ENCODE results near the gene CAPN12.

The CAPN12 gene

GRCh38 chr19:38704488-38705026, 39.7 kb downstream of the CAPN12 start:
- peaks cover 32 to 37% of the 10 kb centered on the region in 2 donors for H3K4me1 ChIP-seq (ENCODE audit: control insufficient read depth in 1 of 2, insufficient read depth in 2 of 2, low read length in 2 of 2)
- H3K27ac ChIP-seq (ENCODE audit: low read depth, low read length) = no peak overlapping the region
- H3K27me3 ChIP-seq (ENCODE audit: control insufficient read depth in 1 of 2, insufficient read depth in 2 of 2, low read length in 2 of 2) = no peaks in the 10 kb centered on the region
- H3K9ac ChIP-seq (ENCODE audit: low read depth in 1 of 2, low read length in 2 of 2) = no peak overlapping the region
- H3K9me3 ChIP-seq (ENCODE audit: control insufficient read depth in 1 of 2, low read length in 2 of 2) = no peaks in the 10 kb centered on the region
- peaks cover 72 to 89% of the 10 kb centered on the region in 2 donors for H3K36me3 ChIP-seq (ENCODE audit: control insufficient read depth in 1 of 2, insufficient read depth in 2 of 2, low read length in 2 of 2)
- H3K4me3 ChIP-seq (ENCODE audit: low read depth in 1 of 2, low read length in 2 of 2) = no peak overlapping the region

- Histone ChIP-seq H3K27me3 (ENCODE audit: control insufficient read depth in 1 of 2, insufficient read depth in 2 of 2, low read length in 2 of 2) (no peaks in the 10 kb centered on the region), H3K36me3 (ENCODE audit: control insufficient read depth in 1 of 2, insufficient read depth in 2 of 2, low read length in 2 of 2) (peaks cover 64 to 81% of the 10 kb centered on the region in 2 donors), H3K9me3 (ENCODE audit: control insufficient read depth in 1 of 2, low read length in 2 of 2) (no peaks in the 10 kb centered on the region), H3K9ac (ENCODE audit: low read depth in 1 of 2, low read length in 2 of 2) (no peak overlapping the region), H3K4me1 (ENCODE audit: control insufficient read depth in 1 of 2, insufficient read depth in 2 of 2, low read length in 2 of 2) (peaks cover 42 to 46% of the 10 kb centered on the region in 2 donors), H3K4me3 (ENCODE audit: low read depth in 1 of 2, low read length in 2 of 2) (no peak overlapping the region), H3K27ac (ENCODE audit: low read depth, low read length) (no peak overlapping the region)
Measured at GRCh38 chr19:38703509-38703908, 40.8 kb downstream of the CAPN12 start.

- peak overlapping the region; percentile 42 to 74 for H3K9ac ChIP-seq (ENCODE audit: low read depth in 1 of 2, low read length in 2 of 2)
- peaks cover 54 to 58% of the 10 kb centered on the region in 2 donors for H3K4me1 ChIP-seq (ENCODE audit: control insufficient read depth in 1 of 2, insufficient read depth in 2 of 2, low read length in 2 of 2)
- peaks cover 51 to 72% of the 10 kb centered on the region in 2 donors for H3K36me3 ChIP-seq (ENCODE audit: control insufficient read depth in 1 of 2, insufficient read depth in 2 of 2, low read length in 2 of 2)
- H3K9me3 ChIP-seq (ENCODE audit: control insufficient read depth in 1 of 2, low read length in 2 of 2) = no peaks in the 10 kb centered on the region
- H3K27ac ChIP-seq (ENCODE audit: low read depth, low read length) = peak overlapping the region; percentile 85
- no peak overlapping the region for H3K4me3 ChIP-seq (ENCODE audit: low read depth in 1 of 2, low read length in 2 of 2)
- no peaks in the 10 kb centered on the region for H3K27me3 ChIP-seq (ENCODE audit: control insufficient read depth in 1 of 2, insufficient read depth in 2 of 2, low read length in 2 of 2)
Measured at GRCh38 chr19:38702278-38702677, 42.0 kb downstream of the CAPN12 start.

- Histone ChIP-seq H3K9me3 (ENCODE audit: control insufficient read depth in 1 of 2, low read length in 2 of 2) (no peaks in the 10 kb centered on the region), H3K36me3 (ENCODE audit: control insufficient read depth in 1 of 2, insufficient read depth in 2 of 2, low read length in 2 of 2) (peaks cover 51 to 72% of the 10 kb centered on the region in 2 donors), H3K4me1 (ENCODE audit: control insufficient read depth in 1 of 2, insufficient read depth in 2 of 2, low read length in 2 of 2) (peaks cover 61 to 65% of the 10 kb centered on the region in 2 donors), H3K4me3 (ENCODE audit: low read depth in 1 of 2, low read length in 2 of 2) (no peak overlapping the region), H3K9ac (ENCODE audit: low read depth in 1 of 2, low read length in 2 of 2) (peak overlapping the region; percentile 42 to 74), H3K27ac (ENCODE audit: low read depth, low read length) (peak overlapping the region; percentile 85), H3K27me3 (ENCODE audit: control insufficient read depth in 1 of 2, insufficient read depth in 2 of 2, low read length in 2 of 2) (no peaks in the 10 kb centered on the region)
Measured at GRCh38 chr19:38701455-38702063, 42.7 kb downstream of the CAPN12 start.

- Histone ChIP-seq H3K4me3 (ENCODE audit: low read depth in 1 of 2, low read length in 2 of 2) (no peak overlapping the region), H3K4me1 (ENCODE audit: control insufficient read depth in 1 of 2, insufficient read depth in 2 of 2, low read length in 2 of 2) (peaks cover 67 to 68% of the 10 kb centered on the region in 2 donors), H3K27ac (ENCODE audit: low read depth, low read length) (peak overlapping the region; percentile 85), H3K27me3 (ENCODE audit: control insufficient read depth in 1 of 2, insufficient read depth in 2 of 2, low read length in 2 of 2) (no peaks in the 10 kb centered on the region), H3K9me3 (ENCODE audit: control insufficient read depth in 1 of 2, low read length in 2 of 2) (no peaks in the 10 kb centered on the region), H3K9ac (ENCODE audit: low read depth in 1 of 2, low read length in 2 of 2) (peak overlapping the region; percentile 53 to 74), H3K36me3 (ENCODE audit: control insufficient read depth in 1 of 2, insufficient read depth in 2 of 2, low read length in 2 of 2) (peaks cover 49 to 67% of the 10 kb centered on the region in 2 donors)
Measured at GRCh38 chr19:38700902-38701454, 43.3 kb downstream of the CAPN12 start.

GRCh38 chr19:38700350-38700901, 43.8 kb downstream of the CAPN12 start:
- H3K36me3 ChIP-seq (ENCODE audit: control insufficient read depth in 1 of 2, insufficient read depth in 2 of 2, low read length in 2 of 2) = peaks cover 43 to 62% of the 10 kb centered on the region in 2 donors
- H3K27me3 ChIP-seq (ENCODE audit: control insufficient read depth in 1 of 2, insufficient read depth in 2 of 2, low read length in 2 of 2) = no peaks in the 10 kb centered on the region
- peak overlapping the region; percentile 53 to 74 for H3K9ac ChIP-seq (ENCODE audit: low read depth in 1 of 2, low read length in 2 of 2)
- H3K4me1 ChIP-seq (ENCODE audit: control insufficient read depth in 1 of 2, insufficient read depth in 2 of 2, low read length in 2 of 2) = peaks cover 73% of the 10 kb centered on the region in 2 donors
- H3K27ac ChIP-seq (ENCODE audit: low read depth, low read length) = peak overlapping the region; percentile 85
- H3K9me3 ChIP-seq (ENCODE audit: control insufficient read depth in 1 of 2, low read length in 2 of 2) = no peaks in the 10 kb centered on the region
- no peak overlapping the region for H3K4me3 ChIP-seq (ENCODE audit: low read depth in 1 of 2, low read length in 2 of 2)

GRCh38 chr19:38699647-38700349, 44.5 kb downstream of the CAPN12 start:
- Histone ChIP-seq H3K27me3 (ENCODE audit: control insufficient read depth in 1 of 2, insufficient read depth in 2 of 2, low read length in 2 of 2) (no peaks in the 10 kb centered on the region), H3K36me3 (ENCODE audit: control insufficient read depth in 1 of 2, insufficient read depth in 2 of 2, low read length in 2 of 2) (peaks cover 37 to 55% of the 10 kb centered on the region in 2 donors), H3K27ac (ENCODE audit: low read depth, low read length) (peak overlapping the region; percentile 85), H3K9me3 (ENCODE audit: control insufficient read depth in 1 of 2, low read length in 2 of 2) (no peaks in the 10 kb centered on the region), H3K4me3 (ENCODE audit: low read depth in 1 of 2, low read length in 2 of 2) (no peak overlapping the region), H3K4me1 (ENCODE audit: control insufficient read depth in 1 of 2, insufficient read depth in 2 of 2, low read length in 2 of 2) (peaks cover 79% of the 10 kb centered on the region in 2 donors), H3K9ac (ENCODE audit: low read depth in 1 of 2, low read length in 2 of 2) (peak overlapping the region; percentile 53 to 74)

- Histone ChIP-seq H3K4me3 (ENCODE audit: low read depth in 1 of 2, low read length in 2 of 2) (no peak overlapping the region), H3K36me3 (ENCODE audit: control insufficient read depth in 1 of 2, insufficient read depth in 2 of 2, low read length in 2 of 2) (peaks cover 29 to 47% of the 10 kb centered on the region in 2 donors), H3K27ac (ENCODE audit: low read depth, low read length) (no peak overlapping the region), H3K9ac (ENCODE audit: low read depth in 1 of 2, low read length in 2 of 2) (peak overlapping the region in 1 of 2 donors; percentile 10), H3K9me3 (ENCODE audit: control insufficient read depth in 1 of 2, low read length in 2 of 2) (no peaks in the 10 kb centered on the region), H3K27me3 (ENCODE audit: control insufficient read depth in 1 of 2, insufficient read depth in 2 of 2, low read length in 2 of 2) (no peaks in the 10 kb centered on the region), H3K4me1 (ENCODE audit: control insufficient read depth in 1 of 2, insufficient read depth in 2 of 2, low read length in 2 of 2) (peaks cover 85 to 86% of the 10 kb centered on the region in 2 donors)
Measured at GRCh38 chr19:38699027-38699346, 45.3 kb downstream of the CAPN12 start.

GRCh38 chr19:38698225-38699026, 45.8 kb downstream of the CAPN12 start:
- H3K4me3 ChIP-seq (ENCODE audit: low read depth in 1 of 2, low read length in 2 of 2) = no peak overlapping the region
- H3K9me3 ChIP-seq (ENCODE audit: control insufficient read depth in 1 of 2, low read length in 2 of 2) = no peaks in the 10 kb centered on the region
- H3K27me3 ChIP-seq (ENCODE audit: control insufficient read depth in 1 of 2, insufficient read depth in 2 of 2, low read length in 2 of 2) = no peaks in the 10 kb centered on the region
- H3K36me3 ChIP-seq (ENCODE audit: control insufficient read depth in 1 of 2, insufficient read depth in 2 of 2, low read length in 2 of 2) = peaks cover 26 to 44% of the 10 kb centered on the region in 2 donors
- H3K9ac ChIP-seq (ENCODE audit: low read depth in 1 of 2, low read length in 2 of 2) = peak overlapping the region; percentile 53 to 60
- peaks cover 90 to 92% of the 10 kb centered on the region in 2 donors for H3K4me1 ChIP-seq (ENCODE audit: control insufficient read depth in 1 of 2, insufficient read depth in 2 of 2, low read length in 2 of 2)
- peak overlapping the region; percentile 55 for H3K27ac ChIP-seq (ENCODE audit: low read depth, low read length)
